ENCODE measurements around the gene REPS2.

The REPS2 gene

DNA sequence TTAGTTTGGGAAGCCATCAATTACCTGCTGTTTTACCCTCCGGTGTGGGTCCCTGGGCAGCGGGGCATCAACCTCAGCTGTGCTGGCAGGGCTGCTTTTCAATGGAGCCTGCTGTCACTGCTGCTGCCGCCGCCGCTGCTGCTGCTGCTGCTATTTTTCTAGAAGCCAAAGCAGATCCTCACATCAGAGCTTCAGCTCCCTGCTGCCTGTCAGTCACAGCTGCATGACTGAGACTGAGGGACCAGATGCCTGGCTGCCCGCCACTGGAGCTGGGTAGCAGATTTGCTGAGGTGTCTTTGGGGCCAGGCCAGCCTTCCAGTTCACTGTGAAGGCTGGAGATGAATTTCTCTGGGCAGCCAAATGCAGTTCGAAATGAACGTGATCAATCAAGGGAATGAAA lies 228.2 kb downstream of the REPS2 start:
- WGBS, result 82% methylated on average over 8 of the region's 8 CpGs
- Histone ChIP-seq H3K23ac (ENCODE audit: low read length in 2 of 2) (no peak overlapping the region), H3K27ac (ENCODE audit: low read length, poor library complexity, severe bottlenecking) (no peak overlapping the region), H3K18ac (ENCODE audit: low read depth in 1 of 2, low read length in 2 of 2) (no peak overlapping the region), H2BK12ac (ENCODE audit: low read length in 2 of 2) (no peak overlapping the region), H2BK5ac (ENCODE audit: low read depth, low read length, poor library complexity, severe bottlenecking) (no peak overlapping the region), H3K4me1 (ENCODE audit: control insufficient read depth, insufficient read depth, low read depth, low read length) (no peaks in the 10 kb centered on the region), H2BK15ac (ENCODE audit: low read depth, poor library complexity, severe bottlenecking) (no peak overlapping the region), H3K9ac (ENCODE audit: low read length) (no peak overlapping the region), H2AK5ac (ENCODE audit: low read length, severe bottlenecking) (no peak overlapping the region), H3K4ac (ENCODE audit: low read depth in 1 of 2, low read length in 2 of 2) (no peak overlapping the region), H3K14ac (ENCODE audit: low read length in 2 of 2) (no peak overlapping the region), H3K27me3 (ENCODE audit: control insufficient read depth in 1 of 2, insufficient read depth in 1 of 2, low read length in 2 of 2) (no peaks in the 10 kb centered on the region), H4K91ac (ENCODE audit: low read length) (no peak overlapping the region), H3K4me3 (ENCODE audit: insufficient read depth in 1 of 2, low read depth in 1 of 2, low read length in 2 of 2) (no peak overlapping the region), H4K8ac (ENCODE audit: low read length) (no peak overlapping the region), H3K36me3 (ENCODE audit: control insufficient read depth in 1 of 2, insufficient read depth in 2 of 2, low read depth in 1 of 2, low read length in 2 of 2) (no peaks in the 10 kb centered on the region), H2BK120ac (ENCODE audit: low read depth, low read length) (no peak overlapping the region), H2AFZ (ENCODE audit: low read depth, low read length) (no peak overlapping the region), H3K4me2 (ENCODE audit: low read length, poor library complexity, severe bottlenecking) (no peak overlapping the region), H3K9me3 (ENCODE audit: control insufficient read depth, low read length) (peaks cover 10% of the 10 kb centered on the region), H3K79me1 (replicated peaks; ENCODE audit: low read length, poor library complexity, severe bottlenecking) (no peaks in the 10 kb centered on the region)
- no peak for DNase-seq

DNA sequence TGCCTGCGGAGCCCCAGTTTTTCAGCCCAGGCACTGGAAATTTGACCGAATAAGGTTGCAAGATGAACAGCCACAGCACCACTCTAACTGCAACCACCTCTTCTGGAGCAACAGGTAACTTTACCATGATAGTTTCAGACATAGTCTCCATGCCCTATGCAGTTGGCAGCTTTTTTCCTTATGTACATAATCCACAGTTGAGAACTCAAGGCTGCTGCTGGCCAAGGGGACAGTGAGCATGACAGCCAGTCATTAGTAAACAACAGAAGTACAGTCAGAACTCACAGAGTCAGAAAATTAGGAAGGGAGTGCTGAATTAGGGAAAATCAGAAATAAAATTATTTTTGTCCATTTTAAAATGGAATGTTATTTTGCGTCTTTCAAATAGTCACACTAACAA lies 235.9 kb downstream of the REPS2 start:
- Histone ChIP-seq H2BK120ac (ENCODE audit: low read depth, low read length) (no peak overlapping the region), H3K36me3 (ENCODE audit: control insufficient read depth in 1 of 2, insufficient read depth in 2 of 2, low read depth in 1 of 2, low read length in 2 of 2) (no peaks in the 10 kb centered on the region), H4K91ac (ENCODE audit: low read length) (no peak overlapping the region), H3K27me3 (ENCODE audit: control insufficient read depth in 1 of 2, insufficient read depth in 1 of 2, low read length in 2 of 2) (peaks cover 0 to 10% of the 10 kb centered on the region in 2 experiments), H4K8ac (ENCODE audit: low read length) (no peak overlapping the region), H3K27ac (ENCODE audit: low read length, poor library complexity, severe bottlenecking) (no peak overlapping the region), H2BK15ac (ENCODE audit: low read depth, poor library complexity, severe bottlenecking) (no peak overlapping the region), H2AK5ac (ENCODE audit: low read length, severe bottlenecking) (no peak overlapping the region), H3K4ac (ENCODE audit: low read depth in 1 of 2, low read length in 2 of 2) (no peak overlapping the region), H2BK5ac (ENCODE audit: low read depth, low read length, poor library complexity, severe bottlenecking) (no peak overlapping the region), H3K18ac (ENCODE audit: low read depth in 1 of 2, low read length in 2 of 2) (no peak overlapping the region), H3K9ac (ENCODE audit: low read length) (no peak overlapping the region), H3K4me3 (ENCODE audit: insufficient read depth in 1 of 2, low read depth in 1 of 2, low read length in 2 of 2) (no peak overlapping the region), H2BK12ac (ENCODE audit: low read length in 2 of 2) (no peak overlapping the region), H3K4me2 (ENCODE audit: low read length, poor library complexity, severe bottlenecking) (no peak overlapping the region), H3K14ac (ENCODE audit: low read length in 2 of 2) (no peak overlapping the region), H3K79me1 (replicated peaks; ENCODE audit: low read length, poor library complexity, severe bottlenecking) (no peaks in the 10 kb centered on the region), H3K4me1 (ENCODE audit: control insufficient read depth, insufficient read depth, low read depth, low read length) (no peaks in the 10 kb centered on the region), H2AFZ (ENCODE audit: low read depth, low read length) (no peak overlapping the region), H3K9me3 (ENCODE audit: control insufficient read depth, low read length) (no peaks in the 10 kb centered on the region), H3K23ac (ENCODE audit: low read length in 2 of 2) (no peak overlapping the region)
- 81% methylated on average over 3 of the region's 3 CpGs for WGBS
- no peak for DNase-seq

DNA sequence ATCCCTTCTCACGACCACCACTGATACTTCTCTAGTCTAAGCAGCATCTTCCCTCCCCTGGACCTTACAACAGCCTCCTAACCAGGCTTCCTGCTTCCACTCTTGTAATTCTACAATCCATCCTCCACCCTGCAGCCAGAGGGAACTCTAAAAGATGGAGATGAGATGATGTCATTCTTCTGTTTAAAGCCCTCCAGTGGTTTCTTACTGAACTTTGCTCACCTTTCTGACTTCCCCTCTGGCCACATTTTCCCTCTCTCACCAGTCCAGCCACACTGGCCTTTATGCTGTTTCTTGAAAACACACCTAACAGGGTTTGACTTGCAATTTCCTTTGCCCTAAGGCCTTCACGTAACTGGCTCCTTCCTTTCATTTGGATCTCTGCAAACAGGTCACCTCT lies 237.1 kb downstream of the REPS2 start:
- Histone ChIP-seq H3K9me3 (ENCODE audit: control insufficient read depth, low read length) (no peaks in the 10 kb centered on the region), H3K18ac (ENCODE audit: low read depth in 1 of 2, low read length in 2 of 2) (no peak overlapping the region), H3K27me3 (ENCODE audit: control insufficient read depth in 1 of 2, insufficient read depth in 1 of 2, low read length in 2 of 2) (peaks cover 0 to 10% of the 10 kb centered on the region in 2 experiments), H3K4me3 (ENCODE audit: insufficient read depth in 1 of 2, low read depth in 1 of 2, low read length in 2 of 2) (no peak overlapping the region), H4K91ac (ENCODE audit: low read length) (no peak overlapping the region), H2BK12ac (ENCODE audit: low read length in 2 of 2) (no peak overlapping the region), H2AK5ac (ENCODE audit: low read length, severe bottlenecking) (no peak overlapping the region), H3K27ac (ENCODE audit: low read length, poor library complexity, severe bottlenecking) (no peak overlapping the region), H4K8ac (ENCODE audit: low read length) (no peak overlapping the region), H3K4ac (ENCODE audit: low read depth in 1 of 2, low read length in 2 of 2) (no peak overlapping the region), H3K79me1 (replicated peaks; ENCODE audit: low read length, poor library complexity, severe bottlenecking) (no peaks in the 10 kb centered on the region), H3K9ac (ENCODE audit: low read length) (no peak overlapping the region), H3K23ac (ENCODE audit: low read length in 2 of 2) (no peak overlapping the region), H3K36me3 (ENCODE audit: control insufficient read depth in 1 of 2, insufficient read depth in 2 of 2, low read depth in 1 of 2, low read length in 2 of 2) (no peaks in the 10 kb centered on the region), H3K4me1 (ENCODE audit: control insufficient read depth, insufficient read depth, low read depth, low read length) (no peaks in the 10 kb centered on the region), H3K4me2 (ENCODE audit: low read length, poor library complexity, severe bottlenecking) (no peak overlapping the region), H2AFZ (ENCODE audit: low read depth, low read length) (no peak overlapping the region), H2BK5ac (ENCODE audit: low read depth, low read length, poor library complexity, severe bottlenecking) (no peak overlapping the region), H2BK120ac (ENCODE audit: low read depth, low read length) (no peak overlapping the region), H3K14ac (ENCODE audit: low read length in 2 of 2) (no peak overlapping the region), H2BK15ac (ENCODE audit: low read depth, poor library complexity, severe bottlenecking) (no peak overlapping the region)
- WGBS, result 70% methylated on average over 2 of the region's 2 CpGs
- DNase-seq, result no peak

DNA sequence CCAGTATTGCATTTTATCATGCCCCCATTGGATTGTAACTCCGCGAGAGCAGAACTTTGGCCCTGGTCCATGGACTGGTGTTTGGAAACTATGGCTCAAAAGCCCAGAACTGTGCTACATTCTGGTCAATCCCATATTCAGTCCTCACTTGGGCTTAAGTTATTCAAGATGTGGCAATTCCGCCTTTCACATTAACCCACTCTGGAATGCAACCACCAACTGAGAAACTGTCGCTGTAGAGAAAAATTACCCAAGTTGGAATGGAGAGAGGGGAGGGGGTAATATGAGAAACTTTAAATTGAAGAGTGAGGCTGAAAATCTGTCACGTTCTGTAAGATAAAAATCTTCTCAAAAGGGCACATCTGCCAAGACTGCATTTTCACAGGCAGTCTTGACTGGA lies 239.0 kb downstream of the REPS2 start:
- Histone ChIP-seq H3K79me1 (replicated peaks; ENCODE audit: low read length, poor library complexity, severe bottlenecking) (no peaks in the 10 kb centered on the region), H2BK12ac (ENCODE audit: low read length in 2 of 2) (no peak overlapping the region), H3K4me1 (ENCODE audit: control insufficient read depth, insufficient read depth, low read depth, low read length) (no peaks in the 10 kb centered on the region), H3K14ac (ENCODE audit: low read length in 2 of 2) (no peak overlapping the region), H3K23ac (ENCODE audit: low read length in 2 of 2) (no peak overlapping the region), H2AFZ (ENCODE audit: low read depth, low read length) (no peak overlapping the region), H2BK120ac (ENCODE audit: low read depth, low read length) (no peak overlapping the region), H4K8ac (ENCODE audit: low read length) (no peak overlapping the region), H3K27ac (ENCODE audit: low read length, poor library complexity, severe bottlenecking) (no peak overlapping the region), H3K4me3 (ENCODE audit: insufficient read depth in 1 of 2, low read depth in 1 of 2, low read length in 2 of 2) (no peak overlapping the region), H4K91ac (ENCODE audit: low read length) (no peak overlapping the region), H3K9me3 (ENCODE audit: control insufficient read depth, low read length) (peaks cover 7% of the 10 kb centered on the region), H3K4ac (ENCODE audit: low read depth in 1 of 2, low read length in 2 of 2) (no peak overlapping the region), H2AK5ac (ENCODE audit: low read length, severe bottlenecking) (no peak overlapping the region), H3K27me3 (ENCODE audit: control insufficient read depth in 1 of 2, insufficient read depth in 1 of 2, low read length in 2 of 2) (peaks cover 0 to 10% of the 10 kb centered on the region in 2 experiments), H2BK15ac (ENCODE audit: low read depth, poor library complexity, severe bottlenecking) (no peak overlapping the region), H3K4me2 (ENCODE audit: low read length, poor library complexity, severe bottlenecking) (no peak overlapping the region), H3K9ac (ENCODE audit: low read length) (no peak overlapping the region), H3K36me3 (ENCODE audit: control insufficient read depth in 1 of 2, insufficient read depth in 2 of 2, low read depth in 1 of 2, low read length in 2 of 2) (no peaks in the 10 kb centered on the region), H3K18ac (ENCODE audit: low read depth in 1 of 2, low read length in 2 of 2) (no peak overlapping the region), H2BK5ac (ENCODE audit: low read depth, low read length, poor library complexity, severe bottlenecking) (no peak overlapping the region)
- 87% methylated on average over 3 of the region's 5 CpGs for WGBS
- DNase-seq, result no peak

All from mesenchymal stem cell (in vitro differentiated cells and primary cell).